ENCODE data around the gene RPL36. TPM values are rescaled to one million over a fixed set of nuclear protein-coding genes. Genes with fewer than 3 reads are reported as not detected.

RPL36 gene
- total and polyA plus RNA-seq, 2 donors (not counting 1 experiment from before 2014, with no cell fraction given): 341 to 864 TPM

- Histone ChIP-seq H3K9me3 (ENCODE audit: control insufficient read depth, insufficient read depth, low read depth, low read length) (no peaks in the 10 kb centered on the region), H3K4me2 (ENCODE audit: extremely low read depth, insufficient read depth, low read length) (peak within 1 kb of the TSS; percentile 96), H3K4me1 (ENCODE audit: control insufficient read depth, extremely low read depth, insufficient read depth, low read length) (peaks cover 4% of the 10 kb centered on the region), H3K9ac (ENCODE audit: insufficient read depth, low read length) (peak within 1 kb of the TSS; percentile 90), H2AFZ (ENCODE audit: low read length) (peak within 1 kb of the TSS; percentile 73), H4K20me1 (ENCODE audit: control insufficient read depth, extremely low read depth, insufficient read depth, low read length) (no peaks in the 10 kb centered on the region), H3K27ac (ENCODE audit: insufficient read depth, low read length) (peak within 1 kb of the TSS; percentile 92), H3K36me3 (ENCODE audit: control insufficient read depth, insufficient read depth, low read length) (peaks cover 1% of the 10 kb centered on the region), H3K79me2 (ENCODE audit: control insufficient read depth, insufficient read depth, low read length) (peaks cover 10% of the 10 kb centered on the region), H3K4me3 (replicated peaks in 1 of 4; ENCODE audit: control extremely low read depth in 1 of 4, insufficient read depth in 1 of 4, low read depth in 3 of 4, low read length in 4 of 4) (peak within 1 kb of the TSS; percentile 75 to 98 (median 86)), H3K27me3 (ENCODE audit: control insufficient read depth, insufficient read depth, low read length) (peaks cover 3% of the 10 kb centered on the region)
- TF ChIP-seq EZH2 (IDR thresholded peaks at IDR 0.05; ENCODE audit: low read length, missing control alignments): no peak
- TF ChIP-seq CTCF (conservative IDR thresholded peaks at IDR 0.05 in 1 of 2, IDR thresholded peaks at IDR 0.05 in 1 of 2; ENCODE audit: low read depth in 1 of 2, low read length in 2 of 2): no peak
- peak; percentile 98 to 99 for DNase-seq (ENCODE audit: low read depth in 2 of 2)
Measured at GRCh38 chr19:5680437-5681368, 9.4 kb upstream of the RPL36 start, which contains the start of the genes HSD11B1L and MICOS13. Gene HSD11B1L, plus strand, starts transcription at chr19:5681027. Its CDS starts 3,806 bp downstream, at chr19:5684833. Gene MICOS13, minus strand, starts transcription at chr19:5680516. Its CDS starts 30 bp downstream, at chr19:5680486.

- H3K4me2 ChIP-seq (ENCODE audit: extremely low read depth, insufficient read depth, low read length): peak overlapping the region; percentile 82
- H3K4me3 ChIP-seq (replicated peaks in 1 of 4; ENCODE audit: control extremely low read depth in 1 of 4, insufficient read depth in 1 of 4, low read depth in 3 of 4, low read length in 4 of 4): peak overlapping the region; percentile 63 to 81 (median 72)
- peaks cover 4% of the 10 kb centered on the region for H3K4me1 ChIP-seq (ENCODE audit: control insufficient read depth, extremely low read depth, insufficient read depth, low read length)
- no peaks in the 10 kb centered on the region for H3K9me3 ChIP-seq (ENCODE audit: control insufficient read depth, insufficient read depth, low read depth, low read length)
- H3K27ac ChIP-seq (ENCODE audit: insufficient read depth, low read length): no peak overlapping the region
- peaks cover 3% of the 10 kb centered on the region for H3K27me3 ChIP-seq (ENCODE audit: control insufficient read depth, insufficient read depth, low read length)
- no peaks in the 10 kb centered on the region for H4K20me1 ChIP-seq (ENCODE audit: control insufficient read depth, extremely low read depth, insufficient read depth, low read length)
- H3K79me2 ChIP-seq (ENCODE audit: control insufficient read depth, insufficient read depth, low read length): peaks cover 10% of the 10 kb centered on the region
- H3K36me3 ChIP-seq (ENCODE audit: control insufficient read depth, insufficient read depth, low read length): peaks cover 1% of the 10 kb centered on the region
- H3K9ac ChIP-seq (ENCODE audit: insufficient read depth, low read length): no peak overlapping the region
- no peak for DNase-seq (ENCODE audit: low read depth in 2 of 2)
- peak overlapping the region; percentile 46 for H2AFZ ChIP-seq (ENCODE audit: low read length)
- TF ChIP-seq EZH2 (IDR thresholded peaks at IDR 0.05; ENCODE audit: low read length, missing control alignments) (no peak), CTCF (conservative IDR thresholded peaks at IDR 0.05 in 1 of 2, IDR thresholded peaks at IDR 0.05 in 1 of 2; ENCODE audit: low read depth in 1 of 2, low read length in 2 of 2) (no peak)
Measured at GRCh38 chr19:5681391-5682106, 8.5 kb upstream of the RPL36 start.

GRCh38 chr19:5682107-5682482, 8.0 kb upstream of the RPL36 start:
- no peak overlapping the region for H3K4me3 ChIP-seq (replicated peaks in 1 of 4; ENCODE audit: control extremely low read depth in 1 of 4, insufficient read depth in 1 of 4, low read depth in 3 of 4, low read length in 4 of 4)
- no peaks in the 10 kb centered on the region for H4K20me1 ChIP-seq (ENCODE audit: control insufficient read depth, extremely low read depth, insufficient read depth, low read length)
- H3K79me2 ChIP-seq (ENCODE audit: control insufficient read depth, insufficient read depth, low read length): peaks cover 10% of the 10 kb centered on the region
- no peak overlapping the region for H3K4me2 ChIP-seq (ENCODE audit: extremely low read depth, insufficient read depth, low read length)
- H3K36me3 ChIP-seq (ENCODE audit: control insufficient read depth, insufficient read depth, low read length): no peaks in the 10 kb centered on the region
- H3K27ac ChIP-seq (ENCODE audit: insufficient read depth, low read length): no peak overlapping the region
- peaks cover 4% of the 10 kb centered on the region for H3K4me1 ChIP-seq (ENCODE audit: control insufficient read depth, extremely low read depth, insufficient read depth, low read length)
- peaks cover 3% of the 10 kb centered on the region for H3K27me3 ChIP-seq (ENCODE audit: control insufficient read depth, insufficient read depth, low read length)
- H3K9me3 ChIP-seq (ENCODE audit: control insufficient read depth, insufficient read depth, low read depth, low read length): no peaks in the 10 kb centered on the region
- no peak for DNase-seq (ENCODE audit: low read depth in 2 of 2)
- no peak for TF ChIP-seq EZH2 (IDR thresholded peaks at IDR 0.05; ENCODE audit: low read length, missing control alignments)
- no peak for TF ChIP-seq CTCF (conservative IDR thresholded peaks at IDR 0.05 in 1 of 2, IDR thresholded peaks at IDR 0.05 in 1 of 2; ENCODE audit: low read depth in 1 of 2, low read length in 2 of 2)
- H3K9ac ChIP-seq (ENCODE audit: insufficient read depth, low read length): no peak overlapping the region
- H2AFZ ChIP-seq (ENCODE audit: low read length): no peak overlapping the region
